A549 (cell line): Measurements from ENCODE around the gene KCNAB2. TPM values are rescaled to one million over a fixed set of nuclear protein-coding genes. Genes with fewer than 3 reads are reported as not detected.

Experiments
- ATAC-seq, 2 experiments: fragments of 200-7000 bp in 1 of 2; fragments of >200 bp in 1 of 2; cut with Nextera tagmentation in 1 of 2; cut with Tn5 transposase in 1 of 2; 3 replicates each; pipeline versions ENCODE4 v1.8.0 to v1.9.1; 2018 to 2020; ENCODE audit warnings: mild to moderate bottlenecking in 1 of 2, moderate library complexity in 1 of 2
- CTCF ChIA-PET: fragments of 300-600 bp; sonication (Branson Sonifier 250); formaldehyde crosslinking; extraction: SDS; loops from one replicate; lab custom pipeline; 2021; ENCODE audit warnings: antibody characterized with exemption, inconsistent platforms; lab: Yijun Ruan, JAX
- POLR2A ChIA-PET: fragments of 350-600 bp; formaldehyde crosslinking; extraction: SDS; loops from one replicate; lab custom pipeline; 2021; ENCODE audit warnings: antibody characterized with exemption, inconsistent platforms; lab: Yijun Ruan, JAX
- DNase-seq, 2 experiments: peaks; one replicate each; pipeline versions ENCODE4 v3.0.0 to v3.0.0-alpha.2; 2011 to 2016; ENCODE audit warnings: low read depth in 1 of 2, low spot score in 1 of 2
- FAIRE-seq: peaks from 2 replicates; lab custom pipeline; 2011; peaks lifted over from hg19 to GRCh38; lab: Jason Lieb, UNC
- H3K27ac ChIP-seq, 2 experiments: fragments of >200 bp; sonication (Bioruptor Twin); formaldehyde crosslinking; 3 replicates each; pipeline ENCODE4 v1.5.1; 2016 to 2017
- H3K4me1 ChIP-seq: fragments of >200 bp; sonication (Bioruptor Twin); formaldehyde crosslinking; 3 replicates; pipeline ENCODE4 v1.6.1; 2016
- H3K4me2 ChIP-seq: fragments of >200 bp; sonication (Bioruptor Twin); formaldehyde crosslinking; 3 replicates; pipeline ENCODE4 v1.6.1; 2016
- H3K4me3 ChIP-seq: fragments of >200 bp; sonication (Bioruptor Twin); formaldehyde crosslinking; 3 replicates; pipeline ENCODE4 v1.5.1; 2016
- H3K9me3 ChIP-seq: fragments of >200 bp; sonication (Bioruptor Twin); formaldehyde crosslinking; 3 replicates; pipeline ENCODE4 v1.6.1; 2016
- KDM1A ChIP-seq: fragments of 200-600 bp; sonication (generic); IDR thresholded peaks from 2 replicates; pipeline ENCODE4 v1.6.1; 2016; ENCODE audit warnings: low read depth, mild to moderate bottlenecking
- RAD21 ChIP-seq, 2 experiments: fragments of >200 bp in 1 of 2; sonication (Bioruptor Twin) in 1 of 2; formaldehyde crosslinking in 1 of 2; IDR thresholded peaks in 1 of 2; conservative IDR thresholded peaks in 1 of 2; 2 replicates in 1 of 2; 3 replicates in 1 of 2; pipeline ENCODE4 v1.6.1; 2012 to 2018; ENCODE audit warnings: inconsistent platforms in 1 of 2
- RFX5 ChIP-seq: fragments of 450-650 bp; IDR thresholded peaks from 2 replicates; pipeline ENCODE4 v1.7.1; 2014; ENCODE audit warnings: antibody characterized with exemption, mild to moderate bottlenecking, moderate library complexity
- SMC3 ChIP-seq: fragments of >200 bp; sonication (Bioruptor Twin); formaldehyde crosslinking; IDR thresholded peaks from 3 replicates; pipeline ENCODE4 v1.6.1; 2018; ENCODE audit warnings: inconsistent platforms
- WGBS: methylation state at CpG from one replicate; pipeline ENCODE4 v1.1.6; 2017; ENCODE audit errors: missing lambda C conversion rate; 5-methylcytosine and 5-hydroxymethylcytosine counted together
- polyA plus RNA-seq, 4 experiments: library from polyadenylated mRNA; depleted of rRNA in 3 of 4; stranded (reverse); fragments of >200 nt; fragmentation: RNase III in 1 of 4; extraction: RNeasy Plus Mini Kit Qiagen cat#74134 plus additional on column Dnase treatment in 1 of 4; gene quantifications; 2 replicates in 3 of 4; 3 replicates in 1 of 4; pipeline ENCODE4 v1.2.3, GENCODE V29; 2011 to 2017
- TF ChIP-seq, protein P1 (sequence below): fragments of >200 bp; sonication (Bioruptor Twin); formaldehyde crosslinking; IDR thresholded peaks from 3 replicates; pipeline ENCODE4 v1.5.1; 2016
- TF ChIP-seq, protein P2 (sequence below): fragments of 250-450 bp; sonication (Bioruptor Pico); IDR thresholded peaks from 2 replicates; pipeline ENCODE4 v1.5.0; 2020; ENCODE audit warnings: low read depth, mild to moderate bottlenecking, moderate library complexity
- TF ChIP-seq, protein P3 (sequence below): fragments of 200-600 bp; sonication (generic); IDR thresholded peaks from 2 replicates; pipeline ENCODE4 v1.6.1; 2016; ENCODE audit warnings: antibody characterized with exemption, mild to moderate bottlenecking, moderate library complexity

KCNAB2 gene
- polyA plus RNA-seq, 2 of the 4 experiments (the other 2 are of a cell fraction), result 7.3 to 9.9 TPM

DNA sequence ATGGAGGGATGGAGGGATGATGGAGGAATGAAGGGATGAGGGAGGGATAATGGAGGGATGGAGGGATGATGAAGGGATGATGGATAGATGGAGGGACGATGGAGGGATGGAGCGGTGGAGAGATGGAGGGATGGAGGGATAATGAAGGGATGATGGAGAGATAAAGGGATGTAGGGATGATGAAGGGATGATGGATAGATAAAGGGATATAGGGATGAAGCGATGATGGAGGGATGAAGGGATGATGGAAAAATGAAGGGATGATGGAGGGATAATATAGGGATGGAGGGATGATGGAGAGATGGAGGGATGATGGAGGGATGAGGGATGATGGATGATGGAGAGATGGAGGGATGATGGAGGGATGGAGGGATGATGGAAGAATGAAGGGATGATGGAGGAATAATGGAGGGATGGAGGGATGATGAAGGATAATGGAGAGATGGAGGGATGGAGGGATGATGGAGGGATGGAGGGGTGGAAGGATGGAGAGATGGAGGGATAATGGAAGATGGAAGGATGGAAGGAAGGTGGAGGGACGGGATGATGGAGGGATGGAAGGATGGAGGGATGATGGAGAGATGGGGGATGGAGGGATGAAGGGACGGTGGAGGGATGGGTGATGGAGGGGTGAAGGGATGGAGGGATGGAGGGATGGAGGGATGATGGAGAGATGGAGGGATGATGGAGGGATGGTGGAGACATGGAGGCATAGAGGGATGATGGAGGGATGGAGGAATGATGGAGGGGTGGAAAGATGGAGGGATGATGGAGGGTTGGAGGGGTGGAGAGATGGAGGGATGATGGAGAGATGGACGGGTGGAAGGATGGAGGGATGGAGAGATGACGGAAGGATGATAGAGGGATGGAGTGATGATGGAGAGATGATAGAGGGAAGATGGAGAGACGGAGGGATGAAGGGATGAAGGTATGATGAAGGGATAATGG, 62.0 kb downstream of the KCNAB2 start:
- Histone ChIP-seq H3K9me3 (no peaks in the 10 kb centered on the region), H3K27ac (no peak overlapping the region), H3K4me3 (no peak overlapping the region), H3K4me1 (no peaks in the 10 kb centered on the region), H3K4me2 (no peak overlapping the region)
- CTCF ChIA-PET, result no interaction called here
- TF ChIP-seq, protein P1, sequence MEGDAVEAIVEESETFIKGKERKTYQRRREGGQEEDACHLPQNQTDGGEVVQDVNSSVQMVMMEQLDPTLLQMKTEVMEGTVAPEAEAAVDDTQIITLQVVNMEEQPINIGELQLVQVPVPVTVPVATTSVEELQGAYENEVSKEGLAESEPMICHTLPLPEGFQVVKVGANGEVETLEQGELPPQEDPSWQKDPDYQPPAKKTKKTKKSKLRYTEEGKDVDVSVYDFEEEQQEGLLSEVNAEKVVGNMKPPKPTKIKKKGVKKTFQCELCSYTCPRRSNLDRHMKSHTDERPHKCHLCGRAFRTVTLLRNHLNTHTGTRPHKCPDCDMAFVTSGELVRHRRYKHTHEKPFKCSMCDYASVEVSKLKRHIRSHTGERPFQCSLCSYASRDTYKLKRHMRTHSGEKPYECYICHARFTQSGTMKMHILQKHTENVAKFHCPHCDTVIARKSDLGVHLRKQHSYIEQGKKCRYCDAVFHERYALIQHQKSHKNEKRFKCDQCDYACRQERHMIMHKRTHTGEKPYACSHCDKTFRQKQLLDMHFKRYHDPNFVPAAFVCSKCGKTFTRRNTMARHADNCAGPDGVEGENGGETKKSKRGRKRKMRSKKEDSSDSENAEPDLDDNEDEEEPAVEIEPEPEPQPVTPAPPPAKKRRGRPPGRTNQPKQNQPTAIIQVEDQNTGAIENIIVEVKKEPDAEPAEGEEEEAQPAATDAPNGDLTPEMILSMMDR, result no peak
- TF ChIP-seq, protein P2, sequence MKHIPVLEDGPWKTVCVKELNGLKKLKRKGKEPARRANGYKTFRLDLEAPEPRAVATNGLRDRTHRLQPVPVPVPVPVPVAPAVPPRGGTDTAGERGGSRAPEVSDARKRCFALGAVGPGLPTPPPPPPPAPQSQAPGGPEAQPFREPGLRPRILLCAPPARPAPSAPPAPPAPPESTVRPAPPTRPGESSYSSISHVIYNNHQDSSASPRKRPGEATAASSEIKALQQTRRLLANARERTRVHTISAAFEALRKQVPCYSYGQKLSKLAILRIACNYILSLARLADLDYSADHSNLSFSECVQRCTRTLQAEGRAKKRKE (CRISPR knock-in tag), result no peak
- 41% methylated on average over 8 of the region's 8 CpGs for WGBS
- no peak for DNase-seq
- POLR2A ChIA-PET, result no interaction called here
- FAIRE-seq, result no peak
- no peak for ATAC-seq

- FAIRE-seq, result no peak
- WGBS, result 0% methylated on average over 2 of the region's 2 CpGs
- H3K4me2 ChIP-seq, result no peak overlapping the region
- no peak overlapping the region for H3K27ac ChIP-seq
- TF ChIP-seq RFX5, result no peak
- TF ChIP-seq, protein P2 (CRISPR knock-in tag), result no peak
- TF ChIP-seq, all 56 proteins: peak for 0
- POLR2A ChIA-PET, result no interaction called here
- CTCF ChIA-PET, result interaction anchor here (0.5 to 1.6 kb wide), 8 partner anchors 9 to 98 kb away, joined by 3 to 18 read pairs (median 4); partner anchors contain the start of gene RNF207
- ATAC-seq (no peak), DNase-seq (no peak)
- Histone ChIP-seq H3K4me3 (no peak overlapping the region), H3K4me1 (no peaks in the 10 kb centered on the region), H3K9me3 (no peaks in the 10 kb centered on the region)
Measured at GRCh38 chr1:6108476-6108875, 62.8 kb downstream of the KCNAB2 start.

GRCh38 chr1:6108937-6109614, 63.4 kb downstream of the KCNAB2 start:
- no peak overlapping the region for H3K4me3 ChIP-seq
- no peaks in the 10 kb centered on the region for H3K9me3 ChIP-seq
- POLR2A ChIA-PET, result no interaction called here
- no peaks in the 10 kb centered on the region for H3K4me1 ChIP-seq
- DNase-seq, result peak; percentile 69 to 71
- WGBS, result 11% methylated on average over 10 of the region's 15 CpGs
- CTCF ChIA-PET, result interaction anchor here (0.5 to 1.6 kb wide), 10 partner anchors 10 to 97 kb away, joined by 3 to 18 read pairs (median 4); partner anchors contain the start of gene RNF207
- H3K4me2 ChIP-seq, result no peak overlapping the region
- no peak overlapping the region for H3K27ac ChIP-seq
- peak; percentile 94 to 96 for ATAC-seq
- TF ChIP-seq, protein P1, result peak; percentile 58; the same call in 2 of the 3 replicates
- TF ChIP-seq SMC3 (peak; percentile 69), KDM1A (no peak), RAD21 (conservative IDR thresholded peaks at IDR 0.05 in 1 of 2, IDR thresholded peaks at IDR 0.05 in 1 of 2) (peak; percentile 73 to 82)
- TF ChIP-seq, protein P3, sequence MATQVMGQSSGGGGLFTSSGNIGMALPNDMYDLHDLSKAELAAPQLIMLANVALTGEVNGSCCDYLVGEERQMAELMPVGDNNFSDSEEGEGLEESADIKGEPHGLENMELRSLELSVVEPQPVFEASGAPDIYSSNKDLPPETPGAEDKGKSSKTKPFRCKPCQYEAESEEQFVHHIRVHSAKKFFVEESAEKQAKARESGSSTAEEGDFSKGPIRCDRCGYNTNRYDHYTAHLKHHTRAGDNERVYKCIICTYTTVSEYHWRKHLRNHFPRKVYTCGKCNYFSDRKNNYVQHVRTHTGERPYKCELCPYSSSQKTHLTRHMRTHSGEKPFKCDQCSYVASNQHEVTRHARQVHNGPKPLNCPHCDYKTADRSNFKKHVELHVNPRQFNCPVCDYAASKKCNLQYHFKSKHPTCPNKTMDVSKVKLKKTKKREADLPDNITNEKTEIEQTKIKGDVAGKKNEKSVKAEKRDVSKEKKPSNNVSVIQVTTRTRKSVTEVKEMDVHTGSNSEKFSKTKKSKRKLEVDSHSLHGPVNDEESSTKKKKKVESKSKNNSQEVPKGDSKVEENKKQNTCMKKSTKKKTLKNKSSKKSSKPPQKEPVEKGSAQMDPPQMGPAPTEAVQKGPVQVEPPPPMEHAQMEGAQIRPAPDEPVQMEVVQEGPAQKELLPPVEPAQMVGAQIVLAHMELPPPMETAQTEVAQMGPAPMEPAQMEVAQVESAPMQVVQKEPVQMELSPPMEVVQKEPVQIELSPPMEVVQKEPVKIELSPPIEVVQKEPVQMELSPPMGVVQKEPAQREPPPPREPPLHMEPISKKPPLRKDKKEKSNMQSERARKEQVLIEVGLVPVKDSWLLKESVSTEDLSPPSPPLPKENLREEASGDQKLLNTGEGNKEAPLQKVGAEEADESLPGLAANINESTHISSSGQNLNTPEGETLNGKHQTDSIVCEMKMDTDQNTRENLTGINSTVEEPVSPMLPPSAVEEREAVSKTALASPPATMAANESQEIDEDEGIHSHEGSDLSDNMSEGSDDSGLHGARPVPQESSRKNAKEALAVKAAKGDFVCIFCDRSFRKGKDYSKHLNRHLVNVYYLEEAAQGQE, result no peak
- TF ChIP-seq, all 56 proteins: peak for 3
- FAIRE-seq, result no peak
